Measurements from ENCODE around the gene DPP9.
"Not testable (repeated sequence)": the region's sequence is repeated elsewhere in the genome, so short reads cannot be mapped to it uniquely, and the experiment has no call there.

The DPP9 gene

GRCh38 chr19:4723595-4724514 lies at the start of gene DPP9:
DPP9 (minus strand) TSS chr19:4723842; CDS start chr19:4719906, 3,936 bp downstream.
- peak; percentile 98 for DNase-seq (ENCODE audit: low read depth in 2 of 2)

DNA sequence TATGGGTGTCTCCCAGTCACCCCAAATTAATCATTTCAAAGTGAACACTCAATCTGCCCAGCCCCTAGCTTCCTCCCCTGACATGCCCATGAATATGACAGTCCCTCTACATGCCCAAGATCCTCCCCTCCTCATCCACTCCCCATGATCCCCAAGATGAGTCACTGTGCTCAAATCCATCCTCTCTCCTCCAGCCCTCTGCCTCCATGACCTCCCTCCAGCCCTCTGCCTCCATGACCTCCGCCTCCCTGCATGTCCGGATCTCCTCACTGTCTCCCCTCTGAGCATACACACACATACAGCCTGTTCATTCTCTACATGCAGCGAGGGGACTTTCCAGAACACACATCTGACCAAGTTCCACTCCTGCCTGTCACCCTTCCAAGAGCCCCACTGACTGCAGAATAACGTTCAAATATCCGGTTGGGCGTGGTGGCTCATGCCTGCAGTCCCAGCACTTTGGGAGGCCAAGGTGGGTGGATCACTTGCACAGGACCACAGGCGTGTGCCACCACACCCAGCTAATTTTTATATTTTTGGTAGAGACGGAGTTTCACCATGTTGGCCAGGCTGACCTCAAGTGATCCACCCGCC lies 49.5 kb upstream of the DPP9 start:
- no peak for DNase-seq (ENCODE audit: low read depth in 2 of 2)

DNA sequence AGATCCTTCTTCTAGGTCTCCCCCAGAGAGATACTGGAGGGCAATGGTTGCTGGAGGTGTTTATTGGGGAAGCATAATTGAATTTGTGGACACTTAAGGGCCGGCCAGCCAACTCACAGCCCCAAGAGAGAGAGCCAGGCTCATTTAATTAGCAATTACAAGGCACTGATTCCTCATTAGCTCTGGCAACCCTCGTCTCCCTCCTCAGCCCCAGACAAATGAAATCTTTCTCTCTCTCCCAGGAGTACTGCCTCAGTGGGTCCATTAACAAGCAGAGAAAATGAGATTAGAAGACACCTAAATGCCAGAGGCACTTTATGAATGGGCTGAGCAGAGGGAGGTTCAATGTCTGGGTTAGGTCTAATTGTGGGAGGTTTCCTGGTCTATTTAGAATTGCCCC lies 48.9 kb upstream of the DPP9 start:
- DNase-seq (ENCODE audit: low read depth in 2 of 2) = no peak

DNA sequence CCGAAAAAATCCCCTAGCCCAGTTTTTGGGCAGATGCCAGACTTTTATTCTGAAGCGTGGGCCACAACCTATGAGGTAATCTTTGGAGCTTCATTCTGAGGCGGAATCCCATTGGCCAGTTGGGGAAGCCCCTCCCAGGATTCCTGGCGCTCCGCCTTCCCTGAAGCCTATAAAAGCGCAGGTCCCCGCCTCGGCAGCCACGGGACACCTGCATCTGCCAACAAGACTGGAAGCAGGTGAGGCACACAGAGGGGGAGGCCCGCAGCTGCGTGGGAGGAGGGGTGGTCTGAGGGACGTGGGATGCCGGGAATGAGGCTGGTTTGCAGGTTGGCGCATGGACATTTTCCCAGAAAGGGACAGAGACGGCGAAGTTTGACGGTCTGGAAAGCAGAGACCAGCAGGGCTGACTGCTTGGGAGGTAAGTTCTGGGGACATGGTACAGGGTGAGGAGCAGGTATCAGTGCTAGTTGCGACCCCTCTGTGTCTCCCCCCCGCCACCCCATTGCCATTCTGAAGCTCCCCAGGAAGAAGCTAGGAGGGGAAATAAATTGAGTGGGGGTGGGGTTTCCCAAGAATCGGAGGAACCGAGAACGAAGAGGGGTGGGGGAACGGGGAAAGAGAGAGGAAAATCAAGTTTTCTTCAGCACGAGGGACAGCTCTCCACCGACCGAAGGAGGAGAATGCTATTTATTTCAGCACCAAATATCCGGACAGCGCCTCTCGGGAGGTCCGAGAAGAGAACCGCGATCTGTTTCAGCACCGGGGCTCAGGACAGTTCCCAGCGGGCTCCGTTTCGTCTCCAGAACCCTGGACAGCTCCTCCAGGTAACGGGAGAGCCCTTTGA lies 45.5 kb upstream of the DPP9 start:
- peak; percentile 58 to 61 for DNase-seq (ENCODE audit: low read depth in 2 of 2)

DNA sequence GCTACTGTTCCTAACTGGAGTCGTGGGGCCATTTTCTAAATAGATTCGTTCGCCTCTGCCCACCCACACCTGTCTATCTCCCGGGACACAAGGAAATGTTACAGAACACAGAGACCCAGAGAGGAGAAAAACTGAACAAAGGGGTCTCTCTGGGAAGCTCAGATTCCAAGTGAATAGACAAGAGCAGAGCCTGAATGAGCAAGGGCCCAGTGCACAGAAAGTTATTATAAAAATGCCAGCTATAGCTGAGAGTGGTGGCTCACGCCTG lies 40.7 kb upstream of the DPP9 start:
- DNase-seq (ENCODE audit: low read depth in 2 of 2) = no peak

DNA sequence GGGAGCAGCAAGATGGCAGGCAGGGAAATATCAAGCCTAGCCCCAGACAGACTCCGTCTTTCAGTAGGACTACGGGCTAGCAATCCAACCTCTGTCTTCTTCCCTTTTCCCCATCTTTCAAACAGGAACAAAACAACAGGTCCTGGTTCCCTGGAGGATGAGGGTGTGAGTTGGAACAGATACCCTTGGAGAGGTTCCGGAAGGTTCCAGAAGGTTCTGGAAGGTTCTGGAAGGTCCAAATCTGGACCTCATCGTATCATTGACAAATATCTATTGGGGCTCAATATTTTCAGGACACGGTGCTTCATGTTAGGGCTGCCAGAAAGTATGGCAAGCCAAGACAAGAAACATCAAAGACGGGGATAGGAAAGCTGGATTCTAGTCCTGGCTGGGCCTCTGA lies 39.4 kb upstream of the DPP9 start:
- no peak for DNase-seq (ENCODE audit: low read depth in 2 of 2)

DNA sequence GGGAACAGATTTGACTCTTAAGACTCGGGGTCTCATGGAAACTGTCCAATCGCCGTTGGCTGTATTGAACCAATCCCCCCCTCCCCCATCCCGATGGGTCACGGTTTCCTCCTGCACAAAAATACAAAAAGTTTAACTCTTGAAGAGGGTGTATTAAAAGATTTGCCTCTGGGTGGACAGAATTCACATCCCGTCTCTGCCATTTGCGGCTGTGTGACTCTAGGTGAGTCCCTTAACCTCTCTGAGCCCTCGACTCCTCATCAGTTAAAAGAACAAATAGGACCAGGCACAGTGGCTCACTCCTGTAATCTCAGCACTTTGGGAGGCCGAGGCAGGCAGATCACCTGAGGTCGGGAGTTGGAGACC lies 36.6 kb upstream of the DPP9 start:
- no peak for DNase-seq (ENCODE audit: low read depth in 2 of 2)

DNA sequence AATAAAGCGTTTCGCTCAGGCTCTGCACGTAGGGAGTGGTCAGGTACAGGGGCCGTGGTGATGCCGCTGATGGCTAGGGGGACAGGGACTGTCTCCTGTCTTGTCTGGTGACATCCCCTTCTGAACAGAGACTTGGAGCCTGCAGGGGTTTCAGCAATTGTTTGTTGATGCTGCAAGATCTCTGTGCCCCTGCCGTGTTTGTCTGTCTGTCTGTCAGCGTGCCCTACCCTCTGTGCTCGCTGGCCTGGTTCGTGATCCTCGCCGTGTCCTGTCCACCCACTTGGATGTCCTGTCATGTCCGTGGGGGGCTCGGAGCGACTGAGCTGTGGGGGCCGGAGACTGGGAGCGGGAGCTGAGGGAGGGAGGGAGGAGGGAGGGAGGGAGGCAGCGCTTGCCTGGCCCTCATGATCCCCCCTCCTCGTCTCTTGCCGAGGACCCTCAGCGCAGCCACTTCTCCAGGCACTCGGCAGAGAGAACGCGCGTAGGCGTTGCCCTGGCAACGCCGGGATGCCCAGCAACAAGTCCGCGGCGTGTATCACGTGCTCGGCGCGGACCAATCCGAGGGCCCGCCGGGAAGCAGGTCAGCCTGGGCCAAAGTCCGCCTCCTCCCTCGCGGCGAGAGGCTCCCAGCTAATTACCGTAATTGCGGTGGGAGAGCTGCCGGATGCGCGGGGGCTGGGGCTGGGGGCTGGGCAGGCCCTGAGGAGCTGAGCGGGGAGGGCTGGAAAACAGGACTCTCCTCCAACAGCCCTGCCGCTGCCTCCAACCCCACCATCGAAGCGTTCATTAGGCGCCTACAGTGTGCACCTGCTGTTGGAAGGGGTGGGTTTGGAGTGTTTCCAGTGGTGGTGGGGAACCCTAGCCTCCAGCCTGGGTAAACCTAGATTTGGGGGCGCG lies 36.0 kb upstream of the DPP9 start:
- DNase-seq (ENCODE audit: low read depth in 2 of 2) = peak; percentile 35 to 36

- DNase-seq (ENCODE audit: low read depth in 2 of 2) = no peak
These were observed 35.0 kb upstream of the DPP9 start for GRCh38 chr19:4758659-4759058.

DNA sequence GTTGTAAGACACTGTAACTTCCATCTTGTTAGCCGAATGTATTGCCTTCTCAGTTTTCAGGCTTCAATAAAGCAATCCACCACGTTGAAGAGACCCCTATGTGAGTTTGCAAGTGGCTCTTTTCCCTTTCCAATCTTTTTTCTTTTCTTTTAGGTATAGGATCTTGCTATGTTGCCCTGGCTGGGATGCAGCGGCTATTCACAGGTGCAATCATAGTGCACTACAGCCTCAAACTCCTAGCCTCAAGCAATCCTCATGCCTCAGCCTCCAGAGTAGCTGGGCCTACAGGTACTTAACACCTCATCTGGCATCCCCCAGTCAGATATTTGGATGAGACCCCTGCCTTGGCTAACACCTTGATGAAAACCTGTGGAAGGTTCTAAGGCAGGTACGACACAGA lies 34.4 kb upstream of the DPP9 start:
- DNase-seq (ENCODE audit: low read depth in 2 of 2) = no peak

DNA sequence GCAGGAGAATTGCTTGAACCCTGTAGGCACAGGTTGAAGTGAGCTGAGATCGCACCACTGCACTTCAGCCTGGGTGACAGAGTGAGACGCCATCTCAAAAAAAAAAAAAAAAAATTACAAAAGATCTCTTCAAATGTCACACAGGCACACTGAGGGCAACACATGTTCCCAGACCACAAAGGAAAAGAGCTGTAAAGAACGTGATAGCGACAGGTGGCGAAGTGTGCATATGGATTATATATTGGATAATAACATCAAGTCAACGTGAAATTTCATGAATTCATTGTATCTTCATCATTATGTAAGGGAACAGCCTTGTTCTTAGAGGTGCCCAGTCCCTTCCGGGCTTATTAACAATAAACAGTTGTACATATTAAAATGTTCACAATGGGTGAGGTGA lies 31.8 kb upstream of the DPP9 start:
- DNase-seq (ENCODE audit: low read depth in 2 of 2) = no peak

DNA sequence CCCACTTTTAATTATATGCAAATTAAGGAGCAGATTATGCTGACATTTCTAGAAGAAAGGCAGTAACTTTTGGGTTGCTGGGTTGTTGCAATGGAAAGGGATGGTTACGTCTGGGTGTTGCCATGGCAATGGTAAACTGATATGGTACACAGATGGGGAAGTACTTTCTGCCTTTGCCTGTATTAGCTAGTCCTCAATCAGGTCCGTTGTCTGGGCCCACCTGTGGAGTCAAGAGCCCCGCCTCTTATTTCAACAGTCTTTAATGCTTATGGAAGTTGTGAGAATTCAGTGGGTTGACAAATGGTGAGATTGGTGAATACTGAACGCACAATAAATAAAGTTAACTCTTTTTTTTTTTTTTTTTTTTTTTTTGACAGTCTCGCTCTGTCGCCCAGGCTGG lies 30.6 kb upstream of the DPP9 start:
- no peak for DNase-seq (ENCODE audit: low read depth in 2 of 2)

DNA sequence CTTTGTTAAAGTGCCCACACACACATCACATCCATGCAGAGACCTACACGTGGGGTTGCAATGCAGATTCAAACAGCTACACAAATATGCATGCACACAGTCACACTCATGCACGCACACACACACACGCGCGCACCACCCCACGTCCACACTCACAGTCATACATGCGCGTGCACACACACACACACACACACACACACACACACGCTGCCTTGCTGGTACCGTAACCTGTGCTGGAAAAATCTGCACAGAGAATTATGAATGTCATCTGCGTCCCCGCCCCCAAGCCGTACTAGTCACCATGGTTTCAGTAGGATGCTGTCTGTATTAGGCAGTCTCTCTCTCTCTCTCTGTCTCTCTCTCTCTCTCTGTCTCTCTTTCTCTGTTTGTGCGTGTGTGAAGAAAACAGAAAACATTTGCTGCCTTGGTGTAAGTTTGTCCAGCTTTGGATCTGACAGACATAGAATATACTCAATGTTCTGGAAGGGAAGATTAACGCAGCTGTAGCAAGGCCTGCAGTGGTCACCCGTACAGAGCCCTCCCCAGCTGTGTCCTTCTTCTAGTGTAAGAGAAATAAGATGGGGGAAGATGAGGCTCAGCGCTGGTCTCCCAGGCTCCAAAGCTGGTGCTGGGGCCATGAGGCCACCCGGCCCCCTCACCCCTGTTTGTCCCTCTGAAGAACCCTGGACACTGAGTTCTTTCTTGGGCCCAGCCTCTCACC lies 26.4 kb upstream of the DPP9 start:
- DNase-seq (ENCODE audit: low read depth in 2 of 2) = no peak

- no peak for DNase-seq (ENCODE audit: low read depth in 2 of 2)
These were observed 24.9 kb upstream of the DPP9 start for GRCh38 chr19:4748589-4748988.

- no peak for DNase-seq (ENCODE audit: low read depth in 2 of 2)
These were observed 24.5 kb upstream of the DPP9 start for GRCh38 chr19:4748185-4748584.

GRCh38 chr19:4745986-4746385 lies 22.3 kb upstream of the DPP9 start:
- no peak for DNase-seq (ENCODE audit: low read depth in 2 of 2)

- not testable (repeated sequence) for DNase-seq (ENCODE audit: low read depth in 2 of 2)
These were observed 21.5 kb upstream of the DPP9 start for GRCh38 chr19:4745175-4745574.

DNA sequence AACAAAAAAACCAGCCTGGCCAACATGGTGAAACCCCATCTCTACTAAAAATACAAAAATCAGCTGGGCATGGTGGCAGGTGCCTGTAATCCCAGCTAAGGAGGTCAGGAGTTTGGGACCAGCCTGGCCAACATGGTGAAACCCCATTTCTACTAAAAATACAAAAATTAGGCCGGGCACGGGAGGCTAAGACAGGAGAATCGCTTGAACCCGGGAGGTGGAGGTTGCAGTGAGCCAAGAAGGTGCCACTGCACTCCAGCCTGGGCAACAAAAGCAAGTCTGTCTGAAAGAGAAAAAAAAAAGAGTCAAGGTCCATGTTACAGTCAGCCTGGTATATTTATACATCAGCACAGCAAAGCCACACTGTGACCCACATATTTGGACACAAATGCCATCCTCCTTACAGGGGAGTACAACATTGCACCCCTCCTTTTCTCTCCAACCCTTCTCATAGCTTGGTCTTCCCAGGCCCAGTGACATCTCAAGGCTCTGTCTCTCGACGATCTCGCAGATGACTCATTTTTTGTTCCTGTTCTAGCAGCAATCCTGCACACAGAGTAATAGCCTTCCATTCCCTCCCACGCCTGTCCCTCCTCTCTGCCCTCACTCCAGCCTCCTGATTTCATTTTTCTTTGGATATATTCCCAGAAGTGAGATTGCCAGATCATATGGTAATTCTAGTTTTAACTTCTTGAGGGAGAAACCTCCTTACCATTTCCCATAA lies 21.0 kb upstream of the DPP9 start:
- peak; percentile 61 to 69 for DNase-seq (ENCODE audit: low read depth in 2 of 2)

- no peak for DNase-seq (ENCODE audit: low read depth in 2 of 2)
These were observed 19.3 kb upstream of the DPP9 start for GRCh38 chr19:4742723-4743646.

Data from fibroblast of skin of left biceps (primary cell).